MM.1S (cell line): ENCODE results near the gene SLIT3.

ENCODE experiments used
- DNase-seq: peaks from one replicate; pipeline ENCODE4 v3.0.0-alpha.2; 2015
- H2AFZ ChIP-seq: fragments of 300-600 bp; sonication (generic); 2 replicates; pipeline ENCODE4 v1.6.0; 2016; ENCODE audit warnings: antibody characterized with exemption, low read length
- H3F3A ChIP-seq: fragments of 300-600 bp; sonication (generic); 2 replicates; pipeline ENCODE4 v1.6.1; 2016; ENCODE audit warnings: mild to moderate bottlenecking, antibody characterized with exemption, low read length, moderate library complexity, mixed read lengths; ENCODE audit not compliant: insufficient read depth
- H3K27ac ChIP-seq: fragments of 300-600 bp; sonication (generic); 2 replicates; pipeline ENCODE4 v1.5.1; 2016; ENCODE audit warnings: mild to moderate bottlenecking, low read length
- H3K27me3 ChIP-seq: fragments of 300-600 bp; sonication (generic); replicated peaks from 2 replicates; pipeline ENCODE4 v1.6.0; 2016; ENCODE audit warnings: low read length; ENCODE audit not compliant: insufficient read depth
- H3K36me3 ChIP-seq: fragments of 300-600 bp; sonication (generic); replicated peaks from 2 replicates; pipeline ENCODE4 v1.6.1; 2016; ENCODE audit warnings: mild to moderate bottlenecking, low read length, mixed read lengths; ENCODE audit not compliant: insufficient read depth
- H3K4me1 ChIP-seq: fragments of 300-600 bp; sonication (generic); 2 replicates; pipeline ENCODE4 v1.6.1; 2016; ENCODE audit warnings: low read length, mixed read lengths
- H3K4me2 ChIP-seq: fragments of 300-600 bp; sonication (generic); 2 replicates; pipeline ENCODE4 v1.6.0; 2016; ENCODE audit warnings: low read depth, low read length
- H3K4me3 ChIP-seq: fragments of 300-600 bp; sonication (generic); 2 replicates; pipeline ENCODE4 v1.5.1; 2016; ENCODE audit warnings: low read length, mixed read lengths
- H3K79me2 ChIP-seq: fragments of 300-600 bp; sonication (generic); 2 replicates; pipeline ENCODE4 v1.6.1; 2016; ENCODE audit warnings: mixed run types, low read length, mixed read lengths
- H3K9ac ChIP-seq: fragments of 300-600 bp; sonication (generic); 2 replicates; pipeline ENCODE4 v1.6.1; 2016; ENCODE audit warnings: low read length, mixed read lengths
- H3K9me2 ChIP-seq: fragments of 300-600 bp; sonication (generic); replicated peaks from 2 replicates; pipeline ENCODE4 v1.6.1; 2016; ENCODE audit warnings: mild to moderate bottlenecking, low read length, mixed read lengths; ENCODE audit not compliant: insufficient read depth
- H3K9me3 ChIP-seq: fragments of 300-600 bp; sonication (generic); replicated peaks from 2 replicates; pipeline ENCODE4 v1.6.1; 2016; ENCODE audit warnings: mild to moderate bottlenecking, low read length, mixed read lengths; ENCODE audit not compliant: insufficient read depth
- H4K20me1 ChIP-seq: fragments of 300-600 bp; sonication (generic); 2 replicates; pipeline ENCODE4 v1.6.1; 2016; ENCODE audit warnings: mild to moderate bottlenecking, low read length, moderate library complexity, mixed read lengths; ENCODE audit not compliant: insufficient read depth
- EZH2 ChIP-seq: fragments of 300-600 bp; sonication (generic); optimal IDR thresholded peaks from 2 replicates; pipeline ENCODE3; 2017; ENCODE audit warnings: low read depth, mild to moderate bottlenecking, antibody characterized with exemption, low read length, mixed read lengths
- EZH2phosphoT487 ChIP-seq: fragments of 300-600 bp; sonication (generic); IDR thresholded peaks from 2 replicates; pipeline ENCODE4 v1.6.1; 2018; ENCODE audit warnings: antibody characterized with exemption, low read length
- TF ChIP-seq, protein P1 (sequence below): fragments of 300-600 bp; sonication (generic); IDR thresholded peaks from 2 replicates; pipeline ENCODE4 v1.5.1; 2016; ENCODE audit warnings: antibody characterized with exemption, low read length, mixed read lengths

The SLIT3 gene

GRCh38 chr5:169268019-169268418, 32.9 kb downstream of the SLIT3 start:
- no peak overlapping the region for H3K4me3 ChIP-seq

DNA sequence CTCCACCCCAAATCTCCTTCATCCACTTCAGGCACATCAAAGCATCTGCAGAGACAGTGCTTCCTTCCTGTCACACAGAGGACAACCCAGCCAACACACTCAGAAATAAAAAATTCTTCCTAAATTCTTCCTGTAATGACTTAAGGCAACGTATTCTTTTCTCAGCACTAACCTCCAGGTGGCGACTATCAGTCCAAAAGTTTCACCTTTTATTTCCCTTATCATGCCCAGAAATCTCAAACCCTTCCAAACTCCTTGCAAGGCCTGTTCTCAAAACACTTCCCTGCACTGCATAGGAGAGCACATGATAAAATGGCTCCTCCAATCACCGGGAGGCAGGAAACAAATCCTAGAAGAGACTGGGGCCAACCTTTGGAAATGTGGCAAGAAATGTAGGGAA, 35.1 kb downstream of the SLIT3 start:
- no peak for DNase-seq
- no peaks in the 10 kb centered on the region for H3K79me2 ChIP-seq
- H3K9me3 ChIP-seq = no peaks in the 10 kb centered on the region
- H3K27me3 ChIP-seq = no peaks in the 10 kb centered on the region
- no peak overlapping the region for H3K9ac ChIP-seq
- TF ChIP-seq, protein P1, sequence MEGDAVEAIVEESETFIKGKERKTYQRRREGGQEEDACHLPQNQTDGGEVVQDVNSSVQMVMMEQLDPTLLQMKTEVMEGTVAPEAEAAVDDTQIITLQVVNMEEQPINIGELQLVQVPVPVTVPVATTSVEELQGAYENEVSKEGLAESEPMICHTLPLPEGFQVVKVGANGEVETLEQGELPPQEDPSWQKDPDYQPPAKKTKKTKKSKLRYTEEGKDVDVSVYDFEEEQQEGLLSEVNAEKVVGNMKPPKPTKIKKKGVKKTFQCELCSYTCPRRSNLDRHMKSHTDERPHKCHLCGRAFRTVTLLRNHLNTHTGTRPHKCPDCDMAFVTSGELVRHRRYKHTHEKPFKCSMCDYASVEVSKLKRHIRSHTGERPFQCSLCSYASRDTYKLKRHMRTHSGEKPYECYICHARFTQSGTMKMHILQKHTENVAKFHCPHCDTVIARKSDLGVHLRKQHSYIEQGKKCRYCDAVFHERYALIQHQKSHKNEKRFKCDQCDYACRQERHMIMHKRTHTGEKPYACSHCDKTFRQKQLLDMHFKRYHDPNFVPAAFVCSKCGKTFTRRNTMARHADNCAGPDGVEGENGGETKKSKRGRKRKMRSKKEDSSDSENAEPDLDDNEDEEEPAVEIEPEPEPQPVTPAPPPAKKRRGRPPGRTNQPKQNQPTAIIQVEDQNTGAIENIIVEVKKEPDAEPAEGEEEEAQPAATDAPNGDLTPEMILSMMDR = no peak
- no peak for TF ChIP-seq EZH2
- H3K36me3 ChIP-seq = no peaks in the 10 kb centered on the region
- no peaks in the 10 kb centered on the region for H3K4me1 ChIP-seq
- H3K4me3 ChIP-seq = no peak overlapping the region
- H3F3A ChIP-seq = no peaks in the 10 kb centered on the region
- H3K4me2 ChIP-seq = no peak overlapping the region
- no peaks in the 10 kb centered on the region for H3K9me2 ChIP-seq
- no peaks in the 10 kb centered on the region for H4K20me1 ChIP-seq
- no peak overlapping the region for H2AFZ ChIP-seq
- H3K27ac ChIP-seq = no peak overlapping the region

More at GRCh38 chr5:169268019-169268418, 32.9 kb downstream of the SLIT3 start:
- no peaks in the 10 kb centered on the region for H3K27me3 ChIP-seq
- H2AFZ ChIP-seq = no peak overlapping the region
- no peaks in the 10 kb centered on the region for H4K20me1 ChIP-seq
- no peaks in the 10 kb centered on the region for H3K9me3 ChIP-seq
- TF ChIP-seq, protein P1 = no peak
- TF ChIP-seq EZH2phosphoT487 (no peak), EZH2 (no peak)
- no peak for DNase-seq
- no peak overlapping the region for H3K9ac ChIP-seq
- no peak overlapping the region for H3K27ac ChIP-seq
- no peaks in the 10 kb centered on the region for H3K36me3 ChIP-seq
- H3K4me1 ChIP-seq = no peaks in the 10 kb centered on the region
- no peaks in the 10 kb centered on the region for H3K9me2 ChIP-seq
- H3K79me2 ChIP-seq = no peaks in the 10 kb centered on the region
- H3K4me2 ChIP-seq = no peak overlapping the region
- H3F3A ChIP-seq = no peaks in the 10 kb centered on the region

- H2AFZ ChIP-seq = no peak overlapping the region
- H4K20me1 ChIP-seq = no peaks in the 10 kb centered on the region
- no peaks in the 10 kb centered on the region for H3K79me2 ChIP-seq
- H3K36me3 ChIP-seq = no peaks in the 10 kb centered on the region
- no peaks in the 10 kb centered on the region for H3K27me3 ChIP-seq
- H3K9ac ChIP-seq = no peak overlapping the region
- H3K27ac ChIP-seq = no peak overlapping the region
- H3K4me3 ChIP-seq = no peak overlapping the region
- no peak for DNase-seq
- no peak overlapping the region for H3K4me2 ChIP-seq
- H3K9me3 ChIP-seq = no peaks in the 10 kb centered on the region
- H3K4me1 ChIP-seq = no peaks in the 10 kb centered on the region
- TF ChIP-seq EZH2phosphoT487 = no peak
- no peak for TF ChIP-seq EZH2
- TF ChIP-seq, protein P1 = no peak
- H3F3A ChIP-seq = no peaks in the 10 kb centered on the region
- no peaks in the 10 kb centered on the region for H3K9me2 ChIP-seq
Measured at GRCh38 chr5:169263591-169263990, 37.3 kb downstream of the SLIT3 start.
